Adrenal gland (tissue), 12 donors: ENCODE data around the gene MFRP. TPM values are rescaled to one million over a fixed set of nuclear protein-coding genes. Genes with fewer than 3 reads are reported as not detected.

ENCODE experiments used
- DNase-seq, 7 donors: peaks; one replicate each; pipeline ENCODE4 v3.0.0-alpha.2; 2019 to 2020
- H3K27ac ChIP-seq, 5 donors: fragments of 200-600 bp; sonication (generic) in 4 of 5; 1 replicate in 3 of 5; 2 replicates in 2 of 5; pipeline versions ENCODE4 v1.5.1 to v1.8.0; 2016 to 2020; ENCODE audit warnings: mild to moderate bottlenecking in 1 of 5
- H3K27me3 ChIP-seq: fragments of 200-600 bp; 2 replicates; pipeline ENCODE4 v1.8.0; 2021
- H3K36me3 ChIP-seq, 2 donors: fragments of 200-600 bp; replicated peaks in 1 of 2; 1 replicate in 1 of 2; 2 replicates in 1 of 2; pipeline versions ENCODE4 v1.5.1 to v1.8.0; 2018 to 2022
- H3K4me1 ChIP-seq, 2 donors: fragments of 200-600 bp; replicated peaks in 1 of 2; 1 replicate in 1 of 2; 2 replicates in 1 of 2; pipeline versions ENCODE4 v1.5.1 to v1.8.0; 2018 to 2021
- H3K4me3 ChIP-seq, 4 donors: fragments of 200-600 bp; sonication (generic) in 3 of 4; one replicate each; pipeline ENCODE4 v1.5.1; 2016 to 2018
- H3K9me3 ChIP-seq, 3 donors: fragments of 200-600 bp; sonication (generic) in 1 of 3; replicated peaks in 1 of 3; 1 replicate in 2 of 3; 2 replicates in 1 of 3; pipeline versions ENCODE4 v1.5.1 to v1.8.0; 2016 to 2021
- POLR2A ChIP-seq, 2 donors: fragments of 450-650 bp; IDR thresholded peaks; one replicate each; pipeline ENCODE4 v1.6.1; 2017; ENCODE audit warnings: antibody characterized with exemption in 2 of 2, mild to moderate bottlenecking in 2 of 2, moderate library complexity in 1 of 2
- WGBS, 4 donors: extraction: QIAGEN DNeasy Blood & Tissue Kit in 2 of 4; methylation state at CpG; one replicate each; pipeline versions ENCODE4 v1.1.5 to v1.1.7; 2013 to 2017; 5-methylcytosine and 5-hydroxymethylcytosine counted together
- intact Hi-C, 2 donors: fragments of 100-400 bp; cut with DNase I; formaldehyde crosslinking; loops; one replicate each; pipeline versions ENCODE4 v1.14.1 to v1.15.0; 2022 to 2023
- microRNA-seq, 3 donors: library from miRNA; unstranded; fragments of <30 nt; microRNA quantifications; one replicate each; pipeline ENCODE4, GENCODE V29; 2017 to 2020
- polyA plus RNA-seq, 3 donors: library from polyadenylated mRNA; stranded (reverse); fragments of 200-250 nt in 2 of 3; fragments of 350-450 nt in 1 of 3; fragmentation: Illumina TruSeq in 1 of 3; extraction: RNeasy Lipid Tissue Mini Kit (QIAGEN cat#74804) in 1 of 3; gene quantifications; one replicate each; pipeline ENCODE4 v1.2.3, GENCODE V29; 2013 to 2014
- small RNA-seq, 2 donors: library from RNA; depleted of rRNA; stranded (forward); fragments of <200 nt; gene quantifications; one replicate each; pipeline ENCODE3, GENCODE V24; 2016
- total RNA-seq, 9 donors: library from RNA; depleted of rRNA in 4 of 9; stranded (reverse); fragments of >200 nt in 4 of 9; fragments of 120-200 nt in 1 of 9; fragmentation: NEBNext Ultra II Directional in 1 of 9; extraction: Animal tissue kit (Norgen Biotek cat#: 25700) in 1 of 9; gene quantifications; one replicate each; pipeline versions ENCODE4 v1.1.0 to v1.2.4, GENCODE V29; 2013 to 2023
- TF ChIP-seq, protein P1 (sequence below), 6 experiments: fragments of 450-650 bp in 4 of 6; fragments of 200-600 bp in 2 of 6; sonication (generic) in 1 of 6; IDR thresholded peaks; 1 replicate in 5 of 6; 2 replicates in 1 of 6; pipeline versions ENCODE4 v1.5.1 to v1.8.0; 2016 to 2021; ENCODE audit warnings: antibody characterized with exemption in 6 of 6, mild to moderate bottlenecking in 2 of 6, moderate library complexity in 1 of 6
- donor health status: healthy with polysubstance abuse.
- donor health status: Bipolar disorder and iron deficiency.
- donor health status: DM: yes; HTN: yes; CAD: no.
- donor health status: DM: no; HTN: no; CAD: no.
- donor health status: DM: no; HTN: no; CAD: no.
- donor health status: DM: yes; HTN: yes; CAD: no.

The MFRP gene
- total and polyA plus RNA-seq, 12 donors, result under 0.01 TPM; not detected in 11

GRCh38 chr11:119295178-119295577 lies 51.3 kb downstream of the MFRP start:
- H3K27me3 ChIP-seq, result no peaks in the 10 kb centered on the region
- H3K36me3 ChIP-seq, result peaks cover 0 to 39% of the 10 kb centered on the region in 2 donors
- no peaks in the 10 kb centered on the region for H3K4me1 ChIP-seq
- no peak overlapping the region for H3K4me3 ChIP-seq
- no peak for DNase-seq
- 59 to 72% (median 68%) methylated on average over 3 of the region's 3 CpGs for WGBS, 4 donors
- intact Hi-C loops, result no loop called here
- H3K27ac ChIP-seq, result no peak overlapping the region
- TF ChIP-seq, protein P1, sequence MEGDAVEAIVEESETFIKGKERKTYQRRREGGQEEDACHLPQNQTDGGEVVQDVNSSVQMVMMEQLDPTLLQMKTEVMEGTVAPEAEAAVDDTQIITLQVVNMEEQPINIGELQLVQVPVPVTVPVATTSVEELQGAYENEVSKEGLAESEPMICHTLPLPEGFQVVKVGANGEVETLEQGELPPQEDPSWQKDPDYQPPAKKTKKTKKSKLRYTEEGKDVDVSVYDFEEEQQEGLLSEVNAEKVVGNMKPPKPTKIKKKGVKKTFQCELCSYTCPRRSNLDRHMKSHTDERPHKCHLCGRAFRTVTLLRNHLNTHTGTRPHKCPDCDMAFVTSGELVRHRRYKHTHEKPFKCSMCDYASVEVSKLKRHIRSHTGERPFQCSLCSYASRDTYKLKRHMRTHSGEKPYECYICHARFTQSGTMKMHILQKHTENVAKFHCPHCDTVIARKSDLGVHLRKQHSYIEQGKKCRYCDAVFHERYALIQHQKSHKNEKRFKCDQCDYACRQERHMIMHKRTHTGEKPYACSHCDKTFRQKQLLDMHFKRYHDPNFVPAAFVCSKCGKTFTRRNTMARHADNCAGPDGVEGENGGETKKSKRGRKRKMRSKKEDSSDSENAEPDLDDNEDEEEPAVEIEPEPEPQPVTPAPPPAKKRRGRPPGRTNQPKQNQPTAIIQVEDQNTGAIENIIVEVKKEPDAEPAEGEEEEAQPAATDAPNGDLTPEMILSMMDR (IDR thresholded peaks at IDR 0.05), result no peak
- no peak for TF ChIP-seq POLR2A (IDR thresholded peaks at IDR 0.05)
- H3K9me3 ChIP-seq, result peaks cover 0 to 5% (median 0%) of the 10 kb centered on the region in 3 donors

GRCh38 chr11:119293461-119293860 lies 53.0 kb downstream of the MFRP start:
- H3K9me3 ChIP-seq, result peaks cover 0 to 5% (median 0%) of the 10 kb centered on the region in 3 donors
- no peak for DNase-seq
- WGBS, 4 donors, result 96 to 98% (median 97%) methylated on average over 3 of the region's 3 CpGs
- H3K27me3 ChIP-seq, result no peaks in the 10 kb centered on the region
- TF ChIP-seq, protein P1 (IDR thresholded peaks at IDR 0.05), result no peak
- no peak for TF ChIP-seq POLR2A (IDR thresholded peaks at IDR 0.05)
- H3K36me3 ChIP-seq, result peaks cover 0 to 22% of the 10 kb centered on the region in 2 donors
- no peaks in the 10 kb centered on the region for H3K4me1 ChIP-seq
- intact Hi-C loops, result no loop called here
- H3K27ac ChIP-seq, result no peak overlapping the region
- H3K4me3 ChIP-seq, result no peak overlapping the region

GRCh38 chr11:119290894-119291497 lies 55.5 kb downstream of the MFRP start:
- Histone ChIP-seq H3K9me3 (peaks cover 0 to 5% (median 0%) of the 10 kb centered on the region in 3 donors), H3K36me3 (peaks cover 0 to 18% of the 10 kb centered on the region in 2 donors), H3K4me1 (no peaks in the 10 kb centered on the region), H3K4me3 (no peak overlapping the region), H3K27ac (no peak overlapping the region), H3K27me3 (no peaks in the 10 kb centered on the region)
- DNase-seq, result no peak
- TF ChIP-seq POLR2A (IDR thresholded peaks at IDR 0.05), result no peak
- TF ChIP-seq, protein P1 (IDR thresholded peaks at IDR 0.05), result no peak
- intact Hi-C loops, result no loop called here
- 97 to 98% (median 98%) methylated on average over 9 to 10 of the region's 10 CpGs for WGBS, 4 donors

Small RNAs within 50 kb of the gene (microRNA-seq; reads per million reads assigned to microRNA genes)
- gene MIR6756, result 0 to 0.45 (median 0) reads per million in 3 donors

Small RNAs within 50 kb of the gene (small RNA-seq; reads per million reads assigned to genes)
- gene RF01225, result 0 reads per million in 2 donors
- gene RNU6-262P, result 0 reads per million in 2 donors

Other genes starting within 250 kb of the MFRP start
- gene DPAGT1, start 244.9 kb downstream of the MFRP start, total RNA-seq, result 10 to 100 TPM; 34.3 to 65.5 (median 53.1) TPM
- gene DPAGT1, start 244.9 kb downstream of the MFRP start, polyA plus RNA-seq, result 10 to 100 TPM; 26.8 to 73.9 (median 33.5) TPM
- 10 to 100 TPM in 6 of 9 donors, 1 to 10 TPM in 3; 4.5 to 14.2 (median 11.5) TPM for gene C2CD2L, start 239.4 kb downstream of the MFRP start, total RNA-seq
- 10 to 100 TPM in 2 of 3 donors, 1 to 10 TPM in 1; 8.1 to 15.8 (median 10.8) TPM for gene C2CD2L, start 239.4 kb downstream of the MFRP start, polyA plus RNA-seq
- 10 to 100 TPM in 8 of 9 donors, 1 to 10 TPM in 1; 7.4 to 39.1 (median 21.4) TPM for gene HINFP, start 225.1 kb downstream of the MFRP start, total RNA-seq
- 10 to 100 TPM; 15.3 to 33.6 (median 24.0) TPM for gene HINFP, start 225.1 kb downstream of the MFRP start, polyA plus RNA-seq
- under 1 TPM in 8 of 9 donors, not detected in 1; 0.08 to 0.60 (median 0.27) TPM for gene ABCG4, start 197.7 kb downstream of the MFRP start, total RNA-seq
- 1 to 10 TPM in 1 of 3 donors, under 1 TPM in 2; 0.20 to 1.1 (median 0.48) TPM for gene ABCG4, start 197.7 kb downstream of the MFRP start, polyA plus RNA-seq
- 10 to 100 TPM; 10.1 to 32.7 (median 29.7) TPM for gene NLRX1, start 178.0 kb downstream of the MFRP start, total RNA-seq
- 10 to 100 TPM in 1 of 3 donors, 1 to 10 TPM in 2; 5.5 to 10.1 (median 7.4) TPM for gene NLRX1, start 178.0 kb downstream of the MFRP start, polyA plus RNA-seq
- under 1 TPM in 1 of 9 donors, not detected in 8; 0.14 TPM for gene NHERF4, start 161.2 kb downstream of the MFRP start, total RNA-seq
- gene NHERF4, start 161.2 kb downstream of the MFRP start, polyA plus RNA-seq, result under 1 TPM in 2 of 3 donors, not detected in 1; 0.17 to 0.24 TPM
- 10 to 100 TPM in 7 of 9 donors, 1 to 10 TPM in 2; 5.3 to 21.9 (median 13.8) TPM for gene CBL, start 140.4 kb downstream of the MFRP start, total RNA-seq
- 10 to 100 TPM in 1 of 3 donors, 1 to 10 TPM in 2; 4.9 to 13.4 (median 6.2) TPM for gene CBL, start 140.4 kb downstream of the MFRP start, polyA plus RNA-seq
- 100 to 1,000 TPM in 1 of 9 donors, 10 to 100 TPM in 8; 12.1 to 143 (median 33.7) TPM for gene MCAM, start 29.6 kb downstream of the MFRP start, total RNA-seq
- gene MCAM, start 29.6 kb downstream of the MFRP start, polyA plus RNA-seq, result 10 to 100 TPM; 17.2 to 48.5 (median 30.5) TPM
- 10 to 100 TPM in 7 of 9 donors, 1 to 10 TPM in 2; 5.2 to 28.0 (median 19.8) TPM for gene RNF26, start 12.2 kb downstream of the MFRP start, total RNA-seq
- 10 to 100 TPM in 2 of 3 donors, 1 to 10 TPM in 1; 9.6 to 13.0 (median 10.7) TPM for gene RNF26, start 12.2 kb downstream of the MFRP start, polyA plus RNA-seq
- 10 to 100 TPM in 8 of 9 donors, 1 to 10 TPM in 1; 8.2 to 46.9 (median 21.0) TPM for gene C1QTNF5, start 5.8 kb downstream of the MFRP start, total RNA-seq
- gene C1QTNF5, start 5.8 kb downstream of the MFRP start, polyA plus RNA-seq, result 10 to 100 TPM in 2 of 3 donors, 1 to 10 TPM in 1; 1.8 to 25.9 (median 20.3) TPM
- 10 to 100 TPM in 4 of 9 donors, 1 to 10 TPM in 5; 1.8 to 28.7 (median 9.6) TPM for gene USP2, start 35.0 kb upstream of the MFRP start, total RNA-seq
- 10 to 100 TPM in 1 of 3 donors, 1 to 10 TPM in 2; 4.6 to 11.8 (median 9.1) TPM for gene USP2, start 35.0 kb upstream of the MFRP start, polyA plus RNA-seq
- gene THY1, start 76.5 kb upstream of the MFRP start, total RNA-seq, result 10 to 100 TPM in 6 of 9 donors, 1 to 10 TPM in 3; 4.5 to 38.7 (median 17.2) TPM
- gene THY1, start 76.5 kb upstream of the MFRP start, polyA plus RNA-seq, result 10 to 100 TPM; 14.4 to 35.0 (median 26.2) TPM